ENCODE results near the gene TMEM123.

The TMEM123 gene

DNA sequence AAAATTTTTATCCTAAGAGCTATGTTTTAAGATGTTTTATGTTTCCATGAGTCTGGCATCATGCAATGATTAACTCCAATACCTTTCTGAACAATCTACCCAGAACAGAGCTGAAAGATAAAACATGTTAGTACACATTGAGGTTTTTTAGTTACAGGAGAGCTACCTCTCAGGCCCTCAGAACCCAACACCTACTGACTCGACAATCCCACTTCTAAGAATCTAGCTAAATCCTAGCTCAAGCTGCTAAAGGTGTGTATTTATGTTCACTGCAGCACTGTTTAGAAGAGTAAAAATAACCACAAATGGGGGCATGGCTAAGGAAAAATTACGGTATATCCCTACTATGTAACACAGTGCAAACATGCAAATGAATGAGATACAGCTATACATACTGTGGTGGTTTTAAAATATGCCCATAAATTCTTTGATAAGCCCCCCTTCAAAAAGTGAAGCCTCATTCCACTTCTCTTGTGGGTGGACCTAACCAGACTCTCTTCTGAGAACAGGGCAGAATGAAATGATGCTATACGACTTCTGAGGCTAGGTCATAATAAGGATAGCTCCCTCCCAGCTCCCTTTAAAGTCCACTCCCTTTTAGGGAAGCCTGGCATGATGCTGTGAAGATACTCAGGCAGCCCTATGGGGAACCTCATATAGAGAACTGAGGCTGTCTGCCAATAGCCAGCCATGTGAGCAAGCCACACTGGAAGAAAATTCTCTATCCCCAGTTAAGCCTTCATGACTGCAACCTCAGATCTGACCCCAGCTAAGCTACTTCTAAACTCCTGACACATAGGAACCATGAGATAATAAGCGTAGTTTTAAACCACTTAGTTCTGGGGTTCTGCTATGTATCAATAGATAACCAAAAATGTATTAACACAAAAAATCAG is 29.5 kb downstream of the TMEM123 start:
- no peak for DNase-seq

- DNase-seq, result no peak
These were observed 31.3 kb downstream of the TMEM123 start for GRCh38 chr11:102421261-102421660.

- peak; percentile 58 to 61 for DNase-seq
These were observed 32.0 kb downstream of the TMEM123 start for GRCh38 chr11:102420547-102420946.

DNA sequence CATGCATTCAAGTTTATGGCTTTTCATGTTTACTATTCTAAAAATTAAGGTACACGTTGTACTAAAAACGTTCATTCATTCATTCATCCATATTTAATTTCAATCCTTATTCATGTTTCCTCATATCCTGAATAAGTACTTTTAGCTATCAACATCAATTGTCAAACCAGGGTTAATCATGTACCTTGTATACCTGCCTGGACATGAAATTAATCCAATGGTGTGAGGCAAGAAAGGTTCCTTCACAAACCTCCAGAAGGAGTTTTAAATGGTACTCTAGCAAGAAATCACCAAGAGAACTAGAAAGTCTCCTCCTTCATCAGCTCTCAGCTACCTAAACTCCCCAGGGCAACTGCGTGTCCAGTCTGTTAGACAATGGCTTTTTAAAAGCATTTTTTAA is 33.4 kb downstream of the TMEM123 start:
- DNase-seq, result no peak

GRCh38 chr11:102416976-102417375 is 35.6 kb downstream of the TMEM123 start:
- DNase-seq, result no peak

DNA sequence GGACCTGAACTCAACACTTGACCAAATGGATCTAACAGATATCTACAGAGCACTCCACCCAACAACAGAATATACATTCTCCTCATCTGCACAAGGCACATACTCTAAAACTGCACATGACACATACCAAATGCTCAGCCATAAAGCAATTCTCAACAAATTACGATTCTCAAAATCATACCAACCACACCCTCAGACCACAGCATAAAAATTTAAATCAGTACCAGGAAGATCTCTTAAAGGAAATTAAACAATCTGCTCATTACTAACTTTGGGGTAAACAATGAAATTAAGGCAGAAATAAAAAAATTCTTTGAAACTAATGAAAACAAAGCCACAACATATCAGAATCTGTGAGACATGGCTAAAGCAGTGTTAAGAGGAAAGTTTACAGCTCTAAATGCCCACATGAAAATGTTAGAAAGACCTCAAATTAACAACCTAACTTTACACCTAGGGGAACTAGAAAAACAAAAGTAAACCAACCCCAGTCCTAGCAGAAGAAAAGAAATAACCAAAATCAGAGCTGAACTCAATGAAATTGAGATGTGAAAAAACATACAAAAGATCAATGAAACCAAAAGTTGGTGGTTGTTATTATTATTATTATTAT is 37.2 kb downstream of the TMEM123 start:
- no peak for DNase-seq

GRCh38 chr11:102414559-102414958 is 38.0 kb downstream of the TMEM123 start:
- no peak for DNase-seq

DNA sequence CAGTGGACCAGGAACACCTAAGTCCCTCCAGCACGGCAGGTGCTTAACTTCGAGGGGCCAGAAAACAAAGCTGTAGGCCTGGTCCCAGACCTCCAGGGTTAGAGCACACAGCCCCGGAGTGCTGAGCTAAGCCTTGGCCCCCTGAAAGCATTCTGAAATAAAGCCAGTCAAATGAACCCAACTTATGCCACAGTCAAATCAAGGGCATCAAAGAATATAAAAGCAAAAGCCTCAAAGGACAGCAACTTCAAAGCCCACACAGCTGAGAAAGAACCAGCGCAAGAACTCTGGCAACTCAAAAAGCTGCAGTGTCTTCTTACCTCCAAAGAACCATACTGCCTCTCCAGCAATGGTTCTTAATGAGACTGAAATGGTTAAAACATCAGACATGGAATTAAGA is 39.1 kb downstream of the TMEM123 start:
- DNase-seq, result no peak

DNA sequence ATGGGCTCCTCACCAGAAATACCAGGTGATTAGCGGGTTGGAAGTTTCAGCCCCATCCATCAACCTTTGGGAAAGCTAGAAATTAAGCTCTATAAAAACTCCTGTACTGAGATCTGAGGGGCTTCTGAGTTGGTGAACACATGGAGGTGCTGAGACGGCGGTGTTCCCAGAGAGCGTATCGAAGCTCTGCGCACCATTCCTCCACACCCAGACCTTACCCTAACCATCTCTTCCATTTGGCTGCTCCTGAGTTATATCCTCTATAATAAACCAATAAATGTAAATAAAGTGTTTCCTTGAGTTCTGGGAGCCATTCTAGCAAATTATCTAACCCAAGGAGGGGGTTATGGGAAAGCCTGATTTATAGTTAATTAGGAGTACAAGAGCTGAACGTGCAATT is 41.4 kb downstream of the TMEM123 start:
- no peak for DNase-seq

GRCh38 chr11:102410382-102410784 is 42.2 kb downstream of the TMEM123 start:
- DNase-seq, result no peak

DNA sequence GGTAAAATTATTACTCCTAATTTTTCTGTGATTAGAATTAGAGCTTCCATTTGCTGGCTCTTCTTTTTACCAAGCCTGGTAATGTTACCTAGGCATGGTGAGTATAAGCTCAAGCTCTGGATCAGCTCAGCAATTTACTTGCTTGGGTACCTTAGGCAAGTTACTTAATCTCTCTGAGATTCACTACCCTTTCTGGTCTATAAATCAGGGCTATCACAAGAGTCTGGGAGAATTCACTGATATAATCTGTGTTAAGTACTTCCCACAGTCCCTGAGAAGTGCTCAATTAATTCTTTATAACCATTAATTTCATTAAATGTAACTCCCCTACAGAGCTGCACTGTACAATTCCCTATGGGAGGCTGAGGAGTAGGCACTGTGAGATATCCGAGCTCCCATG is 44.2 kb downstream of the TMEM123 start:
- DNase-seq, result no peak

DNA sequence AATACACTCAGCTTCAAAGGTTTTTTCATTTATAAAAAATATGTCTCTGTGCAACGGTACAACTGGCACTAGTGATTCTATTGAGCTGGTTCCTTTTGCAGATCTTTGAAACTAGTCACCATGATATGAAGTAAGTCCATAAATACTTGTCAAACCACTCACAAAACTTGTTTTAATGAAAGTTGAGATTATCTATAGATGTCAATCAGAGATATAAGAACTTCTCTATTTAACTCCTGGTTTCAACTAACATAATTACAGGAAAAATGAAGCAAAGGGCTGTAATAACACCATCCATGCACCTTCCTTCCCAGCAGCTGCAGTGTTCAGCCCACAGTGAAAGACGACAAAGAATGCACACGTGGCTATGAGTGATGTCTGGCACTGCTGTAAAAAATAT is 44.7 kb downstream of the TMEM123 start:
- no peak for DNase-seq

GRCh38 chr11:102406099-102406498 is 46.5 kb downstream of the TMEM123 start:
- DNase-seq, result no peak

- DNase-seq, result no peak
These were observed 47.1 kb downstream of the TMEM123 start for GRCh38 chr11:102405501-102405900.

DNA sequence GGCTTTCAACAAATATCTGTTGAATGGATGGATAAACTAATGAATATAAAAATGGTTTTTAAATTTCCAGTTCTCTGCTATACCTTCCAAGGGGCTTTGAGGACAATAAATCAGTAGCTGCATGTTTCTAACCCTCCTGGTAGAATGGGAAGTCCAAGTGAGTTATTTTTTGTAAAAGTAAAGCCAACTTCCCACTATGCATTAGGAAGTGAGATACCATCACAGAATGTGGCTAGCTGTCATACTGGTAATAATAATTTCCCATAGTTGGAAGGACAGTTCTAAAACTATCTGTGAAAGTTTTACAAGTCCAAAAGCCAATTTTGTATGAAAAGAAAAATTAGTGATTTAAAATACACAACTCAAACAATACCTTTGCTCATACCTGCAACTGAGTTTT is 50.0 kb downstream of the TMEM123 start:
- DNase-seq, result no peak

GRCh38 chr11:102401905-102402304 is 50.7 kb downstream of the TMEM123 start:
- DNase-seq, result no peak

GRCh38 chr11:102400603-102401002 is 52.0 kb downstream of the TMEM123 start:
- DNase-seq, result no peak

GRCh38 chr11:102399189-102399588 is 53.4 kb downstream of the TMEM123 start:
- DNase-seq, result no peak

DNA sequence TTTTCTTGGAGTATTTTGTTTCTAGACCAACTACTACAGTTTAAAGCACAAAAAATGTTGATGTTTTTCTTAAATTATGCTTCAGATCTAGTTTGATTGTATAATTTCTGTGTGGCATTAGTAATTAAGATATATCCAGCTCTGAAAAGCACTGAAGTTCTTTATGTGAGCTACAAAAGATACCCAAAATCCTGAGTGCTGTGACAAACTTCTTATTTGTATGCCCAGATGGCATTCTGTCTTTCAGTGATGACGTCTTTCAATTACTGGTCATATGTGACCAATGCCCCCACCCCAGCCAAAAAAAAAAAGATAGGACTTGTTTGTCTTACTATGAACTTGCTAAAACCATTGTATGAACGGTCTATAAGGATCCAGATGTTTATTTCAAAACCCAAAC is 54.3 kb downstream of the TMEM123 start:
- DNase-seq, result no peak

GRCh38 chr11:102396708-102397563 is 55.6 kb downstream of the TMEM123 start:
- no peak for DNase-seq

- no peak for DNase-seq
These were observed 56.7 kb downstream of the TMEM123 start for GRCh38 chr11:102395720-102396393.

DNA sequence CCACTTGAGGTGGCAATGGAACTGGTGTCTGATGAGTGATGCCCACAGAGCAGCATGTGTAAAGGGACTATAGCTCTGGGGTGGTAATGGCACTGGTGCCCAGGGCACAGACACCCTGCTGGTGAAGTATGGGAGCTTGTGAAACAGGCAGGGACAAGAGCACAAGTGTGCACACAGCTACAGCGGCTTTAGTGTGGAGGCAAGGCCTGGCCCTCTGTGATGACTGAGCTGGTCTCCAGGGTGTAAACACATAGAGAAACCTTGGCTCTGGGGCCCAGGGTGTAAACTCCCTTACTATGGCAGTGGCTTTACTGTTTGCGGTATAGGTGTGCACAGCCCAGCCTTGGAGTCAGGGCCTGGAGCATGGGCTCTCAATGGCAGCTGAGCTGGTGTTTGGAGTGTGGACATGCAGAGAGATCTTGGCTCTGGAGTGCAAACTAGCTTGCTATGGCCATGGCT is 59.3 kb downstream of the TMEM123 start:
- no peak for DNase-seq

Measured in activated T-cell treated with anti-CD3 and anti-CD28 coated beads, Interleukin-2, amount 50 U/mL, for 48 hours (primary cell).